PFSK-1 (cell line): ENCODE results near the gene RXRB.

ENCODE experiments used
- POLR2AphosphoS5 ChIP-seq: IDR thresholded peaks from 2 replicates; pipeline ENCODE4 v1.6.1; 2012; ENCODE audit warnings: low read depth, mild to moderate bottlenecking, control low read depth, low read length, moderate library complexity
- TF ChIP-seq, protein P1 (sequence below), 2 experiments: IDR thresholded peaks; 2 replicates each; pipeline versions ENCODE4 v1.6.1 to v1.8.0; 2011 to 2012; ENCODE audit warnings: low read depth in 2 of 2, low read length in 2 of 2, control low read depth in 1 of 2, inconsistent platforms in 1 of 2, mild to moderate bottlenecking in 1 of 2, moderate library complexity in 1 of 2; ENCODE audit not compliant: insufficient read depth in 1 of 2

DNA sequence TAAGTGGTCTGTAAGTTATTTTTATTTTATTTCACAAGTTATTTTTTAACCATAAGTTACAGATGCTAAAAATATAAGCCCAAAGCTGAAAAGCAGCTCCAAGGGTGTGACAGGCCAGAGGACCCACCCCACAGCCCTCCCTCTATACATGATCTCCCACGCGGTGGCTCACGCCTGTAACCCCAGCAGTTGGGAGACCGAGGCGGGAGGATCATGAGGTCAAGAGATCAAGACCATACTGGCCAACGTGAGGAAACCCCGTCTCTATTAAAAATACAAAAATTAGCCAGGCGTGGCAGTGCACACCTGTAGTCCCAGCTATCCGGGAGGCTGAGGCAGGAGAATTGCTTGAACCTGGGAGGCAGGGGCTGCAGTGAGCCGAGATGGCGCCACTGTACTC is 40.4 kb downstream of the RXRB start:
- no peak for TF ChIP-seq POLR2AphosphoS5
- TF ChIP-seq, protein P1, sequence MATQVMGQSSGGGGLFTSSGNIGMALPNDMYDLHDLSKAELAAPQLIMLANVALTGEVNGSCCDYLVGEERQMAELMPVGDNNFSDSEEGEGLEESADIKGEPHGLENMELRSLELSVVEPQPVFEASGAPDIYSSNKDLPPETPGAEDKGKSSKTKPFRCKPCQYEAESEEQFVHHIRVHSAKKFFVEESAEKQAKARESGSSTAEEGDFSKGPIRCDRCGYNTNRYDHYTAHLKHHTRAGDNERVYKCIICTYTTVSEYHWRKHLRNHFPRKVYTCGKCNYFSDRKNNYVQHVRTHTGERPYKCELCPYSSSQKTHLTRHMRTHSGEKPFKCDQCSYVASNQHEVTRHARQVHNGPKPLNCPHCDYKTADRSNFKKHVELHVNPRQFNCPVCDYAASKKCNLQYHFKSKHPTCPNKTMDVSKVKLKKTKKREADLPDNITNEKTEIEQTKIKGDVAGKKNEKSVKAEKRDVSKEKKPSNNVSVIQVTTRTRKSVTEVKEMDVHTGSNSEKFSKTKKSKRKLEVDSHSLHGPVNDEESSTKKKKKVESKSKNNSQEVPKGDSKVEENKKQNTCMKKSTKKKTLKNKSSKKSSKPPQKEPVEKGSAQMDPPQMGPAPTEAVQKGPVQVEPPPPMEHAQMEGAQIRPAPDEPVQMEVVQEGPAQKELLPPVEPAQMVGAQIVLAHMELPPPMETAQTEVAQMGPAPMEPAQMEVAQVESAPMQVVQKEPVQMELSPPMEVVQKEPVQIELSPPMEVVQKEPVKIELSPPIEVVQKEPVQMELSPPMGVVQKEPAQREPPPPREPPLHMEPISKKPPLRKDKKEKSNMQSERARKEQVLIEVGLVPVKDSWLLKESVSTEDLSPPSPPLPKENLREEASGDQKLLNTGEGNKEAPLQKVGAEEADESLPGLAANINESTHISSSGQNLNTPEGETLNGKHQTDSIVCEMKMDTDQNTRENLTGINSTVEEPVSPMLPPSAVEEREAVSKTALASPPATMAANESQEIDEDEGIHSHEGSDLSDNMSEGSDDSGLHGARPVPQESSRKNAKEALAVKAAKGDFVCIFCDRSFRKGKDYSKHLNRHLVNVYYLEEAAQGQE (IDR thresholded peaks at IDR 0.05; ENCODE audit: insufficient read depth in 1 of 2, low read depth in 2 of 2, low read length in 2 of 2), result no peak
